IPS-NIHi11 (cell line): ENCODE measurements around the gene LRRN1.
A peak's percentile ranks its signal among the peaks of the same experiment; 100 is the strongest.
"Not testable (repeated sequence)": the region's sequence is repeated elsewhere in the genome, so short reads cannot be mapped to it uniquely, and the experiment has no call there.

Experiments
- DNase-seq: peaks from one replicate; pipeline ENCODE4 v3.0.0; 2012; ENCODE audit warnings: mixed read lengths, low spot score

LRRN1 gene

DNA sequence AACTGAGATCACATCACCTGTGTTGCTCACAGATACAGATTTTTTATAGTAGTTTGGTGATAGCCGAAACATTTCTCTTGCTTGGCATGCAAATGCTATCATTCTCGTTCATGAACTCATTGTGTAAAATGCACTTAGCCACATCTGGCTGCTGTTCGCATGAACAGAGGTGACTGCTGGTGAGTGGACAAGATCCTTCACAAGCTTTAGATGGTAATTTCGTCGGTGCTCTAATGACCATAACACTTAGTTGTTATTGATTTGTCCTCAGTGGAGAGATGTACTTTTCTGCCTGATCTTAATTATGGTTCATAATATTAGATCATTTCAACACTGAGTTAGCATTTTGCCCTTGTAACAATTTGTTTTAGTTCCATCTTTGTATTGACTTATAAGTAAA is 13.8 kb downstream of the LRRN1 start:
- no peak for DNase-seq

DNA sequence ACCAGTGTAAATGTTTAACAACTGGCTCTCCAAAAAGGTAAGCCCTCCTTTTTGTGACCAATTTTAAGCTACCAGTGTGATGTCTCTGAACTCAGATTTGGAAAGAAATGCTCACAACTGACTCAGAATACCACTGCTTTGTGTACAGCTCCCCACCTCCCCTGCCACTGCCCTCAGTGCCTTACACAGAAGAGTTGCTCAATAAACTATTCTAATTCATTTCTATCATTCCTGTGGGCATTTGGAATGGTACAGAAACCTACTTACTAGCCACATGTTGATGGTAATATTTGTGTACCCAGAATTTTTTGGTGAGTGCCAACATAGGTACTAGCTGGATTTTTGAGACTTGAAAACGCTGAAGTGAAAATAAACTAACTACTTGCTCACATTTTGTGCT is 16.0 kb downstream of the LRRN1 start:
- DNase-seq = no peak

DNA sequence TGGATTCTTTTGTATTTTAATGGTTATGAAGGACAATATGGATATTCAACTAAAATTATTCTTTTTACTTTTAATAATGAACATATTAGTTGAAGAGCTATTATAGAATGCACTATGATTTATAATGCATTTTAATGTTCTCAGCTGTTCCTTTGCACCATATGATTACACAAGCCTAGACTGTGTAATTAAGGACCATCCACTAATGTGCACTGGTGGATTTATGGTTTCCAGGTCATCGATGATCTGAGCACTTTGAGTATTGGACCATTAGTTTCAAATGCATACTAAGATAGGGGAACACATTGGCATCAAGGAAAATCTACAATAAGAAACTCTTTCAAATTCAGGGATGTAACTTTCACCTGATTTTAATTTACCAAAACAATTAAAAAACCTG is 16.8 kb downstream of the LRRN1 start:
- DNase-seq = no peak

DNA sequence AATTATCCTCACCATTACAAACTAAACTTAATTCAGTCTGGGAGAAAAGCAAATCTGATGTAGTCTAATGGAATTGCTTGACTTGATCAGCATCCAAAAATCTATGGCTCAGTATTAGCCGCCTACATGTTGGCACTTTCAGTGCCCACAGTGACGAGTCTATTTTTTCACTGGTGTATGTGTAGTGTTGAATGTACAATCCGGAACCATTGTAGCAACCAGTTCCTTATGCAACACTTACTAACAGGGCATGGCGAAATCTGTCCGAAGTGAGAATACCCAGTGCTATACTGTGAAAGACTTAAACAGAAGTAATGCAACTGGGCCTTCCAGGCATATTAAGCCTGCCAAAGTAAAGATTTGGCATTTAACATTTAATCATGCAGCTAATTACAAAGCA is 18.6 kb downstream of the LRRN1 start:
- no peak for DNase-seq

DNA sequence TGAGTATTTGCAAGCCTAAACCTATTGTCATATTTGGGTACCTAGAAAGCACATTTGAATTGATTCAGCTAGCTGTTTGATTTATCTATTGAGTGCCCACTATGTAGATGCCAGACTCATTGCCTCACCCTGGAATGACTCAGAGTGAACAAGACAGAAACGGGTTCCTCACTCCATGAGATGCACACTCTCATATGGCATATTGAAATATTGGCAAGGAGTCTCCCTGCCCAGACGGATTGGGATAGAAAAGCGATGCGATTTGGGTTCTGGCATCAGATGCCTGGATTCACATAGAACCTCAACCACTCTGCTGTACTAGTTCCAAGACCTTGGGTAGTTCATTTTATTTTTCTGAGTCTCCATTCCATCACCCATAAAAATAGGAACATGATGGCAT is 22.5 kb downstream of the LRRN1 start:
- DNase-seq = no peak

DNA sequence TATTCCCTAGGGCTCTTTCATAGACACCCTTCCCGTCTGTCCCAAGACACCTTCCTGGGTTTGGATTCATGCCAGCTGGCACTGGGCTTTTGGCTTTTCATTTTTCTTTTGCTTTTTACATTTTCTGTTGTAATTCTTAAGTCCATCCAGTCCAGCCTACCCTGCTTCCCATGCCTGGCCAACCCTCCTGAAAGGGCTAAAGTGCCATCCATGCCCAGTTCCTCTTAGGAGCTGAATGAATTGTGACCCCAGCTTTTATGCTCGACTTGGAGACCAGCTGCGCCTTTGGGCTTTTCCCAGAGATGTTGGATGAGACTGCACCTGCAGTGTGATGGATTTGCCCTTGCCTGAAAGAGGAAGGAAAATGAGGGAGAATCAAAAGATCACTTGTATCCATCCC is 25.8 kb downstream of the LRRN1 start:
- no peak for DNase-seq

DNA sequence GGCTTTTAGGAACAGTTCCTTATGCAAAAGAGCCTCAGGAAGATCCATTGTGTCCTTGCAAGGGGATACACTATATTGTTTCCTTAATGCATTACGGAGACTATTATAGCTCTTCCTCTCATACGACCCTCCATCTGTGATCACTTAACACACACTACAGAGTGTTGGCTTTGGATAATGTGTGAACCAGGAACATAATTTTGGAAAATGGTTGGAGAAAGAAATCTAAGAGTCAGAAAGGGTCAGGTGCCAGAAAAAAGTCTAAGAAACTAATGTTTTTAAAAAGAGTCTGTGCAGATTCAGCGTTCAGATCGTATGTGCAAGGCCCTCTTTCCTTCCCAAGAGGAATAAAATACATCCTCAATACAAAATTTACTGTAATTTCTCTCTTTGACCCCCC is 27.3 kb downstream of the LRRN1 start:
- no peak for DNase-seq

DNA sequence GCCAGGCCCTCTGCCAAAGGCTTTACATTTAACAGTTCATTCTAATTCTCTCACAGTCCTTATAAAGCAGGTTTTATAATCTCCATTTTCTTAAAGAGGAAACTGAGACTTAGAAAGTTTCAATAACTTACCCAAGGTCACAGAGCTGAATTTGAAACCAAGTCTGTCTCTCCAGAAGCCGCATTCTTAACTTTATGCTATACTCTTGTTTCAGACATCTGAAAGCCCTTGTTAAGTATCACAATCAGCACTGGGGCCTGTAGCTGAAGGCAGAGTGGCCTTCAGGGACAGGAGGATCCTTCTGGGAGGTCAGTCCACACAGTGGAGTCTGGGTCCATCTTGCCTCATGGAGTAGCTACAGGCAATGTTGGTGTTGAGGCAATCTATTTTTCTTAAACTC is 27.9 kb downstream of the LRRN1 start:
- DNase-seq = no peak

DNA sequence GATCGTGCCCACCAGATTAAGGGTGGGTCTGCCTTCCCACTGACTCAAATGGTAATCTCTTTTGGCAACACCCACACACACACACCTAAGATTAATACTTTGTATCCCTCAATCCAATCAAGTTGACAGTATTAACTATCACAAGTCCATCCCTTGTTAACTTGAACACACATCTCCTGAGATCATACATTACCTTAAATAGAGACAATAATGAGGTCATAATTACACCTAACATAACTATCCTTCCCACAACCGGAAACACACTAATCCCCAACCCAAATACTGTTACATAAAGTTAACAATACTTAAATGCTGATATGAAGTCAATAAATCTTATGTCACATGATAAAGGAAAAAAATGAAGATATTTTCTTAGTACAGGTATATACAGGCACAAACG is 29.2 kb downstream of the LRRN1 start:
- DNase-seq = not testable (repeated sequence)

DNA sequence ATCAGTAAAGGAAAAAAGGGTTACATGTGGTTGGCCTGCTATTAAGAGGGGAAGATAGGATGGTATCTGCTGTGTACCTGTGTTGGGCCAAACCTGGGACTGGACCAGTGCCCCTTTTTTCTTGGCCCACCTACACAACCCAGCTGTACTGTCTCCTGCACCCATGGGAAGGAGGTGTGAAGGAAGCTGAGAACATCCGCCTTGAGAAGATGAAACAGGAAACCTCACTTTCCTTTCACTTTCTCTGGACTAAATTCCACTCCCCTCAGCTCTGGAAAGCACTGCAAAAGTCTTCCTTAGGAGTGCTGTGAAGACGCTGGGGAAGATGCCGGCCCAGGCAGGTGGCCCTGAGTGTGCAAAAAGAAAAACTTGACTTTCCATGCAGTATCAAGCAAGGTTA is 37.6 kb downstream of the LRRN1 start:
- no peak for DNase-seq

DNA sequence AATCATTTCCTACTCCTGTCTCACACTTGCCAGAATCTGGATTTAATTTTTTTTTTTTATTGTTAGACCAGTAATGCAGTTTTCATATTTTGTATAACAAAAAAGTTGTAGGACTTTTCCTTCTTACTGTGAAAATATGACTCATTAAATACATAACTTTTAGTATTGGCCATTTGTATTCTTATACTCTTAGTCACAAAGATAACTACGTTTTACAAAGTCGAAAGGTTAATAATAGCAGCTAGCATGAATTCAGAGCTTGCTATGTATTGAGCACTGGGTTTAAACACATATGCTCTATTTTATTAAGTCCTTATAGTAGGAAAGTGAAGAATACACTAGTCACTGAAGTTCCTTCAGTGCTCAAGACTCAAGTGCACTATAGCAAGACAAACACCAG is 43.1 kb downstream of the LRRN1 start:
- DNase-seq = no peak

DNA sequence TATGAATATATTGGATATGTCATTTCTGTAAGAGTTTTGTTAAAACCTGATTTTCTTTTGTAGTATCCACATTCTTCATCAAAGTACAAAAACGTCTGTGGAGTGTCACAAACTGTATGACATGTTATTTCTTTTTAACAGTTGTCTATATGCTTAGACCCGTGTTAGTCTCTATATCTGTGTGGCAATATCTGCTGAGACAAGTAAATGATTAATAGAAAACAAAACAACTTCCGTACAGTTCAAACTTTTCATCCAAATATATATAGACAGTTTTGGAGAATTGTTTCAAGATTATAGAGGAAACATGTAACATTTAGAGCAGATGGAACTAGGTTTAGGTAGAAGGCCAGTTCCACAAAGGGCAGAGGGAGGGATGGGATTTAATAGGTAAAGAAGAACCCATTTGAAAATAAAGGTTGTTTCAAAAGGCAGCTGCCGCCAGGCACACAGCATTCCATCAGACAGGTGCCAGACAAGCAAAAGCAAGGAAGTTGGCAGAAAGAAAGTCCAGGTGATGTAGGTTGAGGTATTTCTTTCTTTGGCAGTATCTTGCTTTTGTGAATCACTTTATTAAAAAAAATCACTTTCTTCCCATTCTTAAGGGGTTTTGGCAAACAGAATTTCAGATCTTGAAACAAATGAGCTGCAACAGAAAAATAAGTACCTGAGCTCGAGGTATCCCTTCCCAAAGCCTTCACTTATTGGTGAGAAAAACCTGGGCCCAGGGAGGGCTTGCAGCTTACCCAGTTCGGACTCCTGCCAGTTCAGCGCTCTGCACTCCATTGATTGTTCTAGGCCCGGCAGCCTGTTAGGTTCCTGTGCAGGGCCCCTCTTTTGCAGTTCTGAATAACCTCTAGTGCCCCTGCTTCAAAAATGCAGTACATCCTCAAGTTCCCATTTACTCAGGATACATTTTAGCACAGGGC is 49.0 kb downstream of the LRRN1 start:
- DNase-seq = no peak

DNA sequence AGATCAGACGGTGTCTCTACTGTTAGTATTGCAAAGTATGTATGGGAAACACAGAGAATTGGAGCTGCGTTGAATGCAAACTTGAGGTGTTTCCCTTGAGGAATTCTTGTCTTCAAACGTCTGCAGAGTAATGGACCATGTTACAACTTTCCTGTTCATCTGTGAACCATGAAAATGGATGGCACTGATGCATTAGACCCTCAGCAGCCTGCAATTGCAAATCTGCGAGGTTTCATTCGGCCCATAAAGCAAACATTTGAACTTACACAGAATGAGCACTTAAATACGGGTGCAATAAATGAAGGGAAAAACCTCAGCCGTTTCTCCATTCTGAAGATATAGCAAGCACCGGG is 49.7 kb downstream of the LRRN1 start:
- no peak for DNase-seq

DNA sequence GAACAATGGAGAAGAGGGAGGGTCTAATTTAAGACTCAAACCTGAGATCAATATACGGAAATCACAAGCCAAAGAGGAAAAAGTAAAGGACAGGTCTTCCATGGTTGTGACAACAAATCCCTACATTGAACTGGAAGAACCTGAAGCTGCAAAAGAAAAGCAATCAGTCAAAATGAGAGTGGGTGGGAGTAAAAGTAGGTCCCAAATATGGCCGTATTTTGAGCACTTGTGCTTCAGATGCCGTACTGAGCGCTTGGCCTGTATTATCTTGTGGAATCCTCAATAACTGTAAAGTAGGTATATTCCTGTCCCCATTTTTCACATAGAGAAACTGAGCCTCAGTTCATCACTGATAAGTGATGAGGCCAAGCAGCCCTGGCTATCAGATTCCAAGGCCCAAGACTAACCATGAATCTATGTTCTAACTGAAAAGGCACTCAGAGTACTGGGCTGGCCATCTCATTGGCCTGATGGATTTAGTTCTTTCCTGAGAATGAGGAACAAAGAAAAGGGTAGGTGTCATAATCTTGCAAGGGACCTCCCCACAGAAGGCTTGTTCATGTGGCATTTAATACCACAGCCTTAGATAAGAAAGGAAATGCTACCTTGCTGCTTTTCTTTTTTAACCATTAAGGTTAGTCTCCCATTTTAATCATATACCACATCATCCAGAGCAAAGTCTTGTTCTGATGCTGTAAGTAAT is 52.5 kb downstream of the LRRN1 start:
- no peak for DNase-seq

DNA sequence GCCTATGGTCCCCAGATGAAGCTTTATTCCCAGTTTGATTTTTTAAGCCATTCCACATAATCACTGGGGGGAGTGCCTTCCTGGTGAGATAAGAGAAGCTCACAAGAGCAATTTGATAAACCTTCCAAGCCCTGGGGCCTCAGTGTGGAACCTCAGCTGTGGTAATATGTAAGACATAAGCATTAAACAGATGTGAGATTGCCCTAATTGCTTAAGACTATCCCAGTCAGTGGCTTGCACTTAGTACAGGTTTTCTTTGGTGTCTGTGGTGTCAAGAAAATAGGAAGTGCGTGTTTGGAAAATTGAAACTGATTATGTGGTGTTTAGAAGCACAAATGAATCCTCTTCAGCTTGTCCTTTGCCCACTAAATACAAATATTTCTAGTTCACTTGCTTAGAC is 54.3 kb downstream of the LRRN1 start:
- no peak for DNase-seq

DNA sequence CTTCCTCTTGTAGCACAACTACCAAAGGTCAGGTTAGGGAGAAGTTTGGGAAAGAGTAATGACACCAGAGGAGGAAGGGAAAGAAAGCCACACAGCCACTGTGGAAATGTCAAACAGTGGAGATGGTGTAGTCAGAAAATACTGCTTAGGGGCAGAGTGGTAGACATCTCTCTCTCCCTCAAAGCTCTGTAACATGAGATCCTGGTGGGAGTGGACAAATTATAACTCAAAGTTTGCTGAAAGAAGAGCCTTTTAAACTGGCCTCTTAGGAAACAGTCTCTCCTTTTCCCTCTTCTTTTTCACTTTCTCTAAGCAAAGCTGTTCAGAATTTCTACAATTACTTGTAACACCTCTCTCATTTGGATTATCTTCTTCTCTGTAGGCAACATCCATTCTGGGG is 55.8 kb downstream of the LRRN1 start:
- no peak for DNase-seq

DNA sequence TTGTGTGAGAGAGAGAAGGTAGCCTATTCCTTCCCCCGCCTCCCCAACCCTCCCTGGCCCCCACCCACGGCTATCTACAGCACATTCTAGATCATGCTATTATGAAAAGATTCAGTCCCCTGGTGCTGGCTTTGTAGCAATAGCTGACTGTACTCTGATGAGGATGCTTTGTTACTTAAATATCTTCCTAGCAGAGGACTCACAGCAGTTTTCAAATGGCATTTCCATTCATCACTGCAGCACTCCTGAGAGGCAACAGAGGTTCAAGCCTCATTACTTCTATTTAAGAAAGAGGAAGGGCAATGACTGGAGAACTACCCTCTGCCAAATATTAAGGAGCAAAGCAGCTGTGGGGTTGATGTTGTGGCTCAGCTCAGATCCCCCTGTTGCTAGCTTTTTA is 61.0 kb downstream of the LRRN1 start:
- peak; percentile 8 for DNase-seq

DNA sequence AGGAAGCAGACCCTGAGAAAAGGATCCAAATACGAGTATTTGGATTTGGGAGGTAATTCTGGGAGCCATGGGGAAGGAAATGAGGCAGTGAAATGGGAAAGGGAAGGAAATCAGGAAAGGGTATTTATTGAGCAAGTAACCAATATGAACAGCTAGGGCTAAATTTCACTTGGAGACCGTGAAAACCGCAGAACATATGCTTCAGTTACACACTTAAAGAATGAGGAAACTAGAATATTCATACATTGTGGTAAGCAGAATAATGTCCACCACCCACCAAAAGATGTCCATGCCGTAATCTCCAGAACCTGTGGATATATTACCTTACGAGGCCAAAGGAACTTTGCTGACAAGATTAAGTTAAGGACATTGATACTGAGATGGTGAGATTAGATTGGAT is 63.3 kb downstream of the LRRN1 start:
- DNase-seq = no peak

DNA sequence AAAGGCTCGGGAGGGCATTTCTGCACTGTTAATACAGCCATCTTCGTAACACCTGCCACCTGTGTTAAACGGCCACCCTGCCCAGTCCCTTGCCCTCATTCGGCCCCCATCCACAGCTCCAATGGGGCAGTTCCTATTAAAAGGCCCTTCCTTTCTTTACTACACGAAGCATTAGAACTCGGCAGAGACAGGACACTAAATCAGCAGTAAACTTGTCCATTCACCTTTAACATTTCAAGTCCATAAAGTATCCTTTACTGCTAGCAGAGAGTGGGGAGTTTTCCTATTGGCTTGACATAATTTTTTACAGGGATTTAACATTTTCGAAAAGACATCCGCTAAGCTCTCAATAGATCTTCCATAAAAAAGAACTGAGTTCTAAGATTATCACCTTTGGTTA is 76.3 kb downstream of the LRRN1 start:
- DNase-seq = no peak

DNA sequence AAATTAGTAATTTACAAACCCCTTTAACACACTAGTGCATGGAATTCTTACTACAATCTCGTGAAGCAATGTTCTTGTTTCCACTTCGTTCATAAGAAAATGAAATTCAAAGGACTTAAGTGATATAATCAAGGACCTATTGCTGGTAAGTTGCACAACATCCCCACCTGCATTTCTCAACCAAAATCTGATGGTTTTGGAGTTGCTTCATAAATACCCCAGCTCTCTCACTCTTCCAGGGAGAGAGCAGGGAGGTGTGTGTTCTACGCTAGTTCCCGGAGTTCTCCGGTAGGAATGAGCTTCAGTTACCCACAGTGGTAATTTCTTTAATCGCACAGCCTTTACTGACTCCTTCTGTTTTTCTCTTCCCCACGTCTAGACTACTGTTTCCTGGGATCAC is 81.8 kb downstream of the LRRN1 start:
- DNase-seq = no peak

DNA sequence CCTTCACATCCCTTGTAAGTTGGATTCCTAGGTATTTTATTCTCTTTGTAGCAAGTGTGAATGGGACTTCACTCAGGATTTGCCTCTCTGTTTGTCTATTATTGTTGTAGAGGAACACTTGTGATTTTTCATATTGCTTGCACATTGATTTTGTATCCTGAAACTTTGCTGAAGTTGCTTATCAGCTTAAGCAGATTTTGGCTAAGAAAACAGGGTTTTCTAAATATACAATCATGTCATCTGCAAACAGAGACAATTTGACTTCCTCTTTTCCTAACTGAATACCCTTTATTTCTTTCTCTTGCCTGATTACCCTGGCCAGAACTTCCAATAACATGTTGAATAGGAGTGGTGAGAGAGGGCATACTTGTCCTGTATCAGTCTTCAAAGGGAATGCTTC is 88.1 kb downstream of the LRRN1 start:
- DNase-seq = not testable (repeated sequence)

DNA sequence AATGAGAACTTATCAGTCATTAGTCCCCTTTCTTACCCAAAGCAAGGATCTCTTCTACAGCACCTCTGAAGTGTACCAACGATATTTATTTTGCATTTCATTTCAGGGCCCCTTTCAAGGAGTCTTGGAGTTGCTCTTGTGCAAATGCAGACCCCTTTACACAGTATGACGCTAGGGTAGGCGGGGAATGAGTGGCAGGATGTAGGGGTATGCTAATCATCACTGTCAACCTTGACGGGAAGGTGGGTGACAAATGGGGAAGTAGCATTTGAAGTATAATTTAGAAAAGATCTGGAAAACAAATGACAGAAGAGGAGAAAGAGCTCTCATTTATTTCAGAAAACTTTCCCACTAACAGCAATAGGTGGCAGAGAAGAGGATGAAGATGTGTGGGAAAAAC is 94.4 kb downstream of the LRRN1 start:
- no peak for DNase-seq
